MCF 10A (cell line): ENCODE results near the gene PNMA8A. TPM values are rescaled to one million over a fixed set of nuclear protein-coding genes. Genes with fewer than 3 reads are reported as not detected.

Experiments
- BruUV-seq: library from RNA; stranded (reverse); fragments of 400-500 nt; replicated peaks from 2 replicates; lab custom pipeline; 2021; lab: Mats Ljungman, UMichigan
- CTCF ChIA-PET: fragments of 300-600 bp; sonication (Branson Sonifier 250); formaldehyde crosslinking; extraction: SDS; loops from one replicate; lab custom pipeline; 2021; ENCODE audit warnings: antibody characterized with exemption, inconsistent platforms; lab: Yijun Ruan, JAX
- POLR2A ChIA-PET: fragments of 300-600, 350-650 bp; sonication (Branson Sonifier 250); formaldehyde crosslinking; extraction: SDS; loops from one replicate; lab custom pipeline; 2020; ENCODE audit warnings: antibody characterized with exemption, inconsistent platforms; lab: Yijun Ruan, JAX
- DNase-seq: peaks from one replicate; pipeline ENCODE4 v3.0.0-alpha.2; 2018; ENCODE audit not compliant: unreplicated experiment
- H3K27ac Mint-ChIP-seq: one replicate; pipeline ENCODE4 v1.8.0; 2022; ENCODE audit warnings: mild to moderate bottlenecking, low read depth, mixed read lengths; ENCODE audit not compliant: unreplicated experiment
- H3K27me3 Mint-ChIP-seq: one replicate; pipeline ENCODE4 v1.8.0; 2022; ENCODE audit warnings: mixed read lengths; ENCODE audit not compliant: insufficient read depth, unreplicated experiment
- H3K36me3 Mint-ChIP-seq: one replicate; pipeline ENCODE4 v1.8.0; 2022; ENCODE audit warnings: mild to moderate bottlenecking, moderate library complexity, mixed read lengths; ENCODE audit not compliant: insufficient read depth, unreplicated experiment
- H3K4me1 Mint-ChIP-seq: one replicate; pipeline ENCODE4 v1.8.0; 2022; ENCODE audit warnings: mixed read lengths; ENCODE audit not compliant: insufficient read depth, unreplicated experiment
- H3K4me3 Mint-ChIP-seq: one replicate; pipeline ENCODE4 v1.8.0; 2022; ENCODE audit warnings: mild to moderate bottlenecking, moderate library complexity, mixed read lengths; ENCODE audit not compliant: unreplicated experiment
- H3K9me3 Mint-ChIP-seq: one replicate; pipeline ENCODE4 v1.8.0; 2022; ENCODE audit warnings: mixed read lengths; ENCODE audit not compliant: unreplicated experiment
- intact Hi-C: fragments of 100-400 bp; cut with micrococcal nuclease; formaldehyde crosslinking; loops from 2 replicates; pipeline ENCODE4 v1.14.1; 2022
- total RNA-seq: library from RNA; stranded (reverse); gene quantifications from 2 replicates; pipeline ENCODE4 v1.2.3, GENCODE V29; 2022
- TF ChIP-seq, protein P1 (sequence below): fragments of 200-600 bp; IDR thresholded peaks from one replicate; pipeline ENCODE4 v1.8.0; 2022; ENCODE audit warnings: antibody characterized with exemption, mild to moderate bottlenecking; ENCODE audit not compliant: unreplicated experiment

The PNMA8A gene
- total RNA-seq, 1 experiment from 2014 or later: 7.6 TPM

DNA sequence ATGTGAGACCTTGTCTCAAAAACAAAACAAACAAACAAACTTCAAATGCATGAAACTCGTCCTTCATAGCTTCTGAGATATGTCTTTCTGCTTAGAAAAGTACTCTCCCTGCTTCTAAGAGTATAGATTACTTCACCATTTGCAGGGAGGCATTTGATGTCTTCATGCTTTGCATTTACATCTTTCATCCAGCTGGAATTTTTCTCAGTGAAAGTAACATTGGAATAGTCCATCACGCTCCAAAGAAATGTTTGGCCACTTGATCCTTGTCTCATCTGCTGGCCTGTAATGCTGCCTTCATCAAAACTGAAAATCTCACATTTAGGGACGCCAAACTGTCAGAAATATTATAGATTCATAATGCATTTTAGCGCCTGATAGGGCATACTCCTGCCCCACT lies 19.2 kb downstream of the PNMA8A start:
- H3K9me3 Mint-ChIP-seq: no peaks in the 10 kb centered on the region
- CTCF ChIA-PET: interaction anchor here (0.9 to 1.5 kb wide), 3 partner anchors 8 to 35 kb away, joined by 3 to 4 read pairs (median 3); no protein-coding TSS in a partner anchor
- TF ChIP-seq, protein P1, sequence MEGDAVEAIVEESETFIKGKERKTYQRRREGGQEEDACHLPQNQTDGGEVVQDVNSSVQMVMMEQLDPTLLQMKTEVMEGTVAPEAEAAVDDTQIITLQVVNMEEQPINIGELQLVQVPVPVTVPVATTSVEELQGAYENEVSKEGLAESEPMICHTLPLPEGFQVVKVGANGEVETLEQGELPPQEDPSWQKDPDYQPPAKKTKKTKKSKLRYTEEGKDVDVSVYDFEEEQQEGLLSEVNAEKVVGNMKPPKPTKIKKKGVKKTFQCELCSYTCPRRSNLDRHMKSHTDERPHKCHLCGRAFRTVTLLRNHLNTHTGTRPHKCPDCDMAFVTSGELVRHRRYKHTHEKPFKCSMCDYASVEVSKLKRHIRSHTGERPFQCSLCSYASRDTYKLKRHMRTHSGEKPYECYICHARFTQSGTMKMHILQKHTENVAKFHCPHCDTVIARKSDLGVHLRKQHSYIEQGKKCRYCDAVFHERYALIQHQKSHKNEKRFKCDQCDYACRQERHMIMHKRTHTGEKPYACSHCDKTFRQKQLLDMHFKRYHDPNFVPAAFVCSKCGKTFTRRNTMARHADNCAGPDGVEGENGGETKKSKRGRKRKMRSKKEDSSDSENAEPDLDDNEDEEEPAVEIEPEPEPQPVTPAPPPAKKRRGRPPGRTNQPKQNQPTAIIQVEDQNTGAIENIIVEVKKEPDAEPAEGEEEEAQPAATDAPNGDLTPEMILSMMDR: no peak

GRCh38 chr19:46451352-46451751 lies 20.0 kb downstream of the PNMA8A start:
- peak overlapping the region; percentile 93 for H3K27ac Mint-ChIP-seq
- TF ChIP-seq, protein P1: no peak
- no peaks in the 10 kb centered on the region for H3K36me3 Mint-ChIP-seq
- POLR2A ChIA-PET: interaction anchor here (0.6 to 3.8 kb wide), 13 partner anchors 9 to 383 kb away, joined by 3 to 31 read pairs (median 4); no protein-coding TSS in a partner anchor
- BruUV-seq: no TSS peak
- peaks cover 32% of the 10 kb centered on the region for H3K4me1 Mint-ChIP-seq
- CTCF ChIA-PET: interaction anchor here (0.6 to 1.5 kb wide), 5 partner anchors 17 to 159 kb away, joined by 3 read pairs; no protein-coding TSS in a partner anchor
- intact Hi-C loops: no loop called here
- H3K9me3 Mint-ChIP-seq: no peaks in the 10 kb centered on the region
- H3K27me3 Mint-ChIP-seq: no peaks in the 10 kb centered on the region
- H3K4me3 Mint-ChIP-seq: no peak overlapping the region
- peak; percentile 39 for DNase-seq

More for the DNA sequence above, 19.2 kb downstream of the PNMA8A start:
- no peak for DNase-seq
- BruUV-seq: no TSS peak
- Mint-ChIP-seq H3K36me3 (no peaks in the 10 kb centered on the region), H3K4me1 (peaks cover 33% of the 10 kb centered on the region), H3K27me3 (no peaks in the 10 kb centered on the region), H3K4me3 (no peak overlapping the region), H3K27ac (no peak overlapping the region)
- POLR2A ChIA-PET: interaction anchor here (1.4 to 3.8 kb wide), 6 partner anchors 9 to 33 kb away, joined by 3 to 31 read pairs (median 21); no protein-coding TSS in a partner anchor
- intact Hi-C loops: no loop called here

DNA sequence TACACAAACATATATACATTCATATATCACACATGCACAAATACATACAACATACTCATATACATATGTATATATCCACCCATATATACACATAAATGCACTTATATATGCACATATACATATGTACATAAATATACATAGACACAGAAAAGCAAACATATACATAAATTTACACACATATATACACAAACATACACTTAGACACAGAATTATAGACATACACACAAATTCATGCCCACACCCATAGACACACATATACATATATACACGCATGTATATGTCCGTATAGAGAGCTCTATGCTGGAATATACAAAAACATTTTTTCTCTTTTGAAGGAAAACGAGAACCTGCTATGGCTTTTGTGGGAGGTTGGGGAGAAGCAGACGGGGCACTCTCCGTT lies 20.6 kb downstream of the PNMA8A start:
- Mint-ChIP-seq H3K9me3 (no peaks in the 10 kb centered on the region), H3K27ac (peak overlapping the region; percentile 93), H3K4me1 (peaks cover 29% of the 10 kb centered on the region), H3K27me3 (no peaks in the 10 kb centered on the region), H3K36me3 (no peaks in the 10 kb centered on the region), H3K4me3 (no peak overlapping the region)
- ChIA-PET CTCF (interaction anchor here (0.6 to 1.5 kb wide), 5 partner anchors 17 to 158 kb away, joined by 3 read pairs; no protein-coding TSS in a partner anchor), POLR2A (interaction anchor here (0.6 to 3.8 kb wide), 13 partner anchors 9 to 1160 kb away, joined by 3 to 31 read pairs (median 4); no protein-coding TSS in a partner anchor)
- intact Hi-C loops: no loop called here
- no peak for DNase-seq
- TF ChIP-seq, protein P1: no peak
- BruUV-seq: no TSS peak

DNA sequence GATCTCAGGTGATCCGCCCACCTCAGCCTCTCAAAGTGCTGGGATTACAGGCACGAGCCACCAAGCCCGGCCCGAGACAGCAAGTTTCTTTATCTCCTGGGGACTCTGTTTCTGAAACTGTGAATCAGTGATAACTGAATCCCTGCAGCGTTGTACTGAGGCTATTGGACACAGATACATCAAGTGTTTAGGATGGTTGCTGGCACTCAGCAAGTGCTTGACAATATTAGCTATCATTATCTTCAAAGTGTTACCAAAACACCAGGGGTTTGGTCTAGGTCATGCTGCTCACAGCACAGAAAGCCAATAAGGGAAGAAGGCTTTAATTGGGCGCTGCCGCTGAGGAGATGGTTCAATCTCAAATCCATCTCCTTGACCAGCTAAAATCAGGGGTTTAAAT lies 22.1 kb downstream of the PNMA8A start:
- ChIA-PET POLR2A (interaction anchor here (1.7 to 3.8 kb wide), 2 partner anchors 15 to 24 kb away, joined by 3 to 28 read pairs; no protein-coding TSS in a partner anchor), CTCF (no interaction called here)
- H3K27me3 Mint-ChIP-seq: no peaks in the 10 kb centered on the region
- intact Hi-C loops: no loop called here
- no peak overlapping the region for H3K27ac Mint-ChIP-seq
- no peak overlapping the region for H3K4me3 Mint-ChIP-seq
- TF ChIP-seq, protein P1: no peak
- peaks cover 23% of the 10 kb centered on the region for H3K4me1 Mint-ChIP-seq
- H3K9me3 Mint-ChIP-seq: no peaks in the 10 kb centered on the region
- H3K36me3 Mint-ChIP-seq: no peaks in the 10 kb centered on the region
- DNase-seq: no peak
- BruUV-seq: no TSS peak
